Activated CD4-positive, alpha-beta T cell treated with anti-CD3 and anti-CD28 coated beads for 36 hours (primary cell): ENCODE measurements around the gene HNRNPK. TPM values are rescaled to one million over a fixed set of nuclear protein-coding genes. Genes with fewer than 3 reads are reported as not detected.
"Not testable (repeated sequence)": the region's sequence is repeated elsewhere in the genome, so short reads cannot be mapped to it uniquely, and the experiment has no call there.

Experiments used
- ATAC-seq: fragments of 200-7000 bp; cut with Tn5 transposase; one replicate; pipeline ENCODE4 v1.10.0; 2021; ENCODE audit warnings: mild to moderate bottlenecking, moderate library complexity
- CTCF ChIA-PET: fragments of 350-600 bp; sonication (Branson Sonifier 250); formaldehyde crosslinking; loops from one replicate; lab custom pipeline; 2021; ENCODE audit warnings: antibody characterized with exemption; lab: Charles Lee
- POLR2A ChIA-PET: fragments of 350-600 bp; sonication (Branson Sonifier 250); formaldehyde crosslinking; loops from one replicate; lab custom pipeline; 2021; ENCODE audit warnings: antibody characterized with exemption, inconsistent platforms; lab: Charles Lee
- DNase-seq: peaks from one replicate; pipeline ENCODE4 v3.0.0-alpha.2; 2020
- H3K27ac Mint-ChIP-seq: one replicate; pipeline ENCODE4 v1.8.0; 2021; ENCODE audit warnings: mixed read lengths
- H3K27me3 Mint-ChIP-seq: one replicate; pipeline ENCODE4 v1.8.0; 2021; ENCODE audit warnings: mixed read lengths
- H3K36me3 Mint-ChIP-seq: one replicate; pipeline ENCODE4 v1.8.0; 2021; ENCODE audit warnings: low read depth, mixed read lengths
- H3K4me1 Mint-ChIP-seq: one replicate; pipeline ENCODE4 v1.8.0; 2021; ENCODE audit warnings: mixed read lengths
- H3K4me3 Mint-ChIP-seq: one replicate; pipeline ENCODE4 v1.8.0; 2021; ENCODE audit warnings: mild to moderate bottlenecking, moderate library complexity, mixed read lengths
- H3K9me3 Mint-ChIP-seq: one replicate; pipeline ENCODE4 v1.8.0; 2021; ENCODE audit warnings: low read depth, mixed read lengths
- intact Hi-C, 2 experiments: fragments of 100-400 bp; cut with DNase I in 1 of 2; cut with micrococcal nuclease in 1 of 2; formaldehyde crosslinking; loops; one replicate each; pipeline versions ENCODE4 v1.14.2 to v1.15.1; 2022 to 2024; cut with DNase I, micrococcal nuclease
- total RNA-seq, 2 experiments: library from RNA; stranded (reverse); gene quantifications; one replicate each; pipeline ENCODE4 v1.2.3, GENCODE V29; 2021

The HNRNPK gene
- total RNA-seq, 2 experiments from 2014 or later = 848 to 1,029 TPM

DNA sequence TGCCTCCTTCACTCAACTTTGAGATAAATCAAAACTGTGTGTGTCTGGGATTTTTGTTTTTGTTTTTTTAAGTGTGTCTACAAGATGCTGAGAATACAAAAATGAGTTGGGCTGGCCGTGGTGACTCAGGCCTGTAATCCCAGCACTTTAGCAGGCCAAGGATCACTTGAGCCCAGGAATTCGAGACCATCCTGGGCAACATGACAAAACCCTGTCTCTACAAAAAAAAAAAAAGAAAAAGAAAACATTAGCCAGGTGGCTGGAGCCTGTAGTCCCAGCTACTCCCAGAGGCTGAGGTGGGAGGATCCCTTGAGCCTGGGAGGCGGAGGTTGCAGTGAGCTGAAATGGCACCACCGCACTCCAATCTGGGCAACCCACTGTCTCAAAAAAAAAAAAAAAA lies 21.0 kb downstream of the HNRNPK start:
- no peaks in the 10 kb centered on the region for H3K9me3 Mint-ChIP-seq
- peaks cover 19% of the 10 kb centered on the region for H3K36me3 Mint-ChIP-seq
- ChIA-PET POLR2A (interaction anchor here (0.7 to 1.0 kb wide), 2 partner anchors 13 to 21 kb away, joined by 3 to 4 read pairs; partner anchors contain the start of gene HNRNPK), CTCF (no interaction called here)
- no peaks in the 10 kb centered on the region for H3K27me3 Mint-ChIP-seq
- ATAC-seq (no peak), DNase-seq (no peak)
- H3K27ac Mint-ChIP-seq = no peak overlapping the region
- H3K4me1 Mint-ChIP-seq = peaks cover 20% of the 10 kb centered on the region
- H3K4me3 Mint-ChIP-seq = no peak overlapping the region
- intact Hi-C loops = no loop called here

DNA sequence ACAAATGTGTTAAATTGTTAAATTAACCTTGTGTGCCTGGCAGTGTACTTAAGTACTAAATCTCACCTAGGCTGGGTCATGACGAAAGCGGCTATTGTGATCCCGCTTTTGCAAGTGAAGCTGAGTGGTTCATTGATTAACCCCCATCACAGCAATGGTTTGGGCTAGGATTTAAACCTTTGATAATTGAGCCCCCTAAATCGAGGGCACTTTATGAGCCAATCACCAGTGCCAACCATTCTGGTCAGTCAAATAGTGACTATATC lies 22.8 kb downstream of the HNRNPK start:
- H3K27ac Mint-ChIP-seq = peak overlapping the region; percentile 97
- peak overlapping the region; percentile 96 for H3K4me3 Mint-ChIP-seq
- H3K36me3 Mint-ChIP-seq = peaks cover 27% of the 10 kb centered on the region
- no peak for ATAC-seq
- intact Hi-C loops = loop anchor here in 1 of 2 experiments (2.0 kb wide), 1 partner anchor 24 kb away; the partner anchor contains the start of genes HNRNPK and RMI1
- H3K9me3 Mint-ChIP-seq = no peaks in the 10 kb centered on the region
- peaks cover 20% of the 10 kb centered on the region for H3K4me1 Mint-ChIP-seq
- no peak for DNase-seq
- CTCF ChIA-PET = interaction anchor here (1.2 kb wide), 1 partner anchor 14 kb away, joined by 5 read pairs; no protein-coding TSS in a partner anchor
- POLR2A ChIA-PET = interaction anchor here (1.3 kb wide), 1 partner anchor 23 kb away, joined by 3 read pairs; the partner anchor contains the start of genes HNRNPK and RMI1
- no peaks in the 10 kb centered on the region for H3K27me3 Mint-ChIP-seq

DNA sequence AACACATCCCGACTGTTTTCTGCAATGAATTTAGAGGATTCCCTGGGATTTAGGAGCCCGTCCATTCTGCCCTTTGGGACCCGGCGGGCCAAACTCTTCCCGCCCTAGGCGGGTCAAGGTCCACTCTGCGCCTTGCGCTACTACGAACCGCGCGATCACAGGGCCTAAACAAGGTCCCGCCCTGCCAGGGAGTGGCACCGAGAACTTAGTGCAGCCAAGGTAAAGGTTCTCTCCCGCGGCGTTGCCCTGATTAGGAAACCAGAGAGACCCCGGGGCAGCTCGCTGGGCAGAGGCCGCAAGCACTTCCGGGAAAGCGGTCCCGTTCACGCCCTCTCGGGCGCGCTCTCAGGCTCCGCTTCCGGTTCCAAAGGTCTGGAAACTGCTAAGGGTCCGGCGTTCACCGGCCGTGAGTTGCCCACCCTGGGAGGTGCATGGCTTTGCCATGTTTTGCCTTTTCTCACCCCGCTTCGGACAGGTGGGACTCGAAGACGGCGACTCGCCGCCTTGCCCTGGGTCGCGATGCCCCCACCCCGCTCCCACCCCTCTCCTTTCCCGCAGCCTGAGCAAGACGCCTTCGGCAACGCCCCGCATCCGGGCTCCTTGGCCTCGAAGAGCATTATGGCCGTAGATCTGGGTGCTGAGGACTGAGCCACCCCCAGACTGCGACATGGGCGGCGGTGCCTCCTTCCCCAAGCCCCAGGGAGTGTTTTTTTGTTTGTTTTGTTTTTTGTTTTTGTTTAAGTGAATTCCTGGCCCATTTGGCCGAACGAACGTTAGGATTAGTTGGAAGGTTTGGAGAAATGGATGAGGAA lies 23.4 kb downstream of the HNRNPK start:
- Mint-ChIP-seq H3K27me3 (no peaks in the 10 kb centered on the region), H3K27ac (peak overlapping the region; percentile 97), H3K4me1 (peaks cover 20% of the 10 kb centered on the region), H3K4me3 (peak overlapping the region; percentile 96), H3K9me3 (no peaks in the 10 kb centered on the region), H3K36me3 (peaks cover 27% of the 10 kb centered on the region)
- ChIA-PET CTCF (no interaction called here), POLR2A (interaction anchor here (1.0 to 1.3 kb wide), 3 partner anchors 8 to 339 kb away, joined by 3 to 7 read pairs (median 4); partner anchors contain the start of genes HNRNPK and RMI1)
- intact Hi-C loops = loop anchor here (1.0 to 2.0 kb wide), 3 partner anchors 23 to 35 kb away; partner anchors contain the start of genes HNRNPK (in 1 of the 2), KIF27 (in 1 of the 2) and RMI1 (in 1 of the 2)
- ATAC-seq (peak; percentile 80), DNase-seq (peak; percentile 81)

- peak; percentile 57 for ATAC-seq
- H3K4me1 Mint-ChIP-seq = peaks cover 20% of the 10 kb centered on the region
- ChIA-PET CTCF (no interaction called here), POLR2A (interaction anchor here (1.0 to 1.3 kb wide), 3 partner anchors 9 to 340 kb away, joined by 3 to 7 read pairs (median 4); partner anchors contain the start of genes HNRNPK and RMI1)
- H3K36me3 Mint-ChIP-seq = peaks cover 28% of the 10 kb centered on the region
- H3K4me3 Mint-ChIP-seq = peak overlapping the region; percentile 96
- no peaks in the 10 kb centered on the region for H3K27me3 Mint-ChIP-seq
- intact Hi-C loops = loop anchor here (1.0 to 2.0 kb wide), 3 partner anchors 23 to 35 kb away; partner anchors contain the start of genes HNRNPK (in 1 of the 2), KIF27 (in 1 of the 2) and RMI1 (in 1 of the 2)
- H3K9me3 Mint-ChIP-seq = no peaks in the 10 kb centered on the region
- peak overlapping the region; percentile 97 for H3K27ac Mint-ChIP-seq
- peak; percentile 57 for DNase-seq
These were observed 24.0 kb downstream of the HNRNPK start for GRCh38 chr9:83956086-83956435.

- H3K4me1 Mint-ChIP-seq, H3K27me3 Mint-ChIP-seq, intact Hi-C loops, ATAC-seq, H3K9me3 Mint-ChIP-seq, H3K27ac Mint-ChIP-seq, CTCF ChIA-PET, DNase-seq, H3K4me3 Mint-ChIP-seq, POLR2A ChIA-PET: not testable (repeated sequence)
- H3K36me3 Mint-ChIP-seq = peaks cover 26% of the 10 kb centered on the region
These were observed 31.9 kb downstream of the HNRNPK start for GRCh38 chr9:83948096-83948495.

GRCh38 chr9:83940590-83941303 lies 39.3 kb downstream of the HNRNPK start:
- CTCF ChIA-PET = interaction anchor here (0.6 to 1.8 kb wide), 3 partner anchors 17 to 342 kb away, joined by 3 to 5 read pairs (median 3); no protein-coding TSS in a partner anchor
- ATAC-seq = no peak
- Mint-ChIP-seq H3K4me3 (no peak overlapping the region), H3K27ac (no peak overlapping the region), H3K9me3 (no peaks in the 10 kb centered on the region), H3K27me3 (no peaks in the 10 kb centered on the region), H3K4me1 (no peaks in the 10 kb centered on the region), H3K36me3 (peaks cover 33% of the 10 kb centered on the region)
- no peak for DNase-seq
- POLR2A ChIA-PET = no interaction called here
- intact Hi-C loops = no loop called here

GRCh38 chr9:83937861-83938455 lies 42.1 kb downstream of the HNRNPK start:
- Mint-ChIP-seq H3K27ac (no peak overlapping the region), H3K9me3 (no peaks in the 10 kb centered on the region), H3K4me3 (no peak overlapping the region), H3K36me3 (peaks cover 22% of the 10 kb centered on the region), H3K27me3 (no peaks in the 10 kb centered on the region), H3K4me1 (no peaks in the 10 kb centered on the region)
- CTCF ChIA-PET = interaction anchor here (0.8 to 2.2 kb wide), 10 partner anchors 8 to 378 kb away, joined by 3 to 17 read pairs (median 5); no protein-coding TSS in a partner anchor
- intact Hi-C loops = loop anchor here (1.0 kb wide), 3 partner anchors 235 to 377 kb away; no protein-coding TSS in a partner anchor
- POLR2A ChIA-PET = no interaction called here
- peak; percentile 63 for ATAC-seq
- peak; percentile 23 for DNase-seq

GRCh38 chr9:83936523-83936922 lies 43.5 kb downstream of the HNRNPK start:
- ChIA-PET CTCF (interaction anchor here (0.7 to 2.2 kb wide), 4 partner anchors 14 to 324 kb away, joined by 3 to 17 read pairs (median 5); no protein-coding TSS in a partner anchor), POLR2A (no interaction called here)
- H3K27ac Mint-ChIP-seq = no peak overlapping the region
- H3K9me3 Mint-ChIP-seq = no peaks in the 10 kb centered on the region
- ATAC-seq (no peak), DNase-seq (no peak)
- H3K36me3 Mint-ChIP-seq = peaks cover 16% of the 10 kb centered on the region
- H3K4me3 Mint-ChIP-seq = no peak overlapping the region
- peaks cover 7% of the 10 kb centered on the region for H3K4me1 Mint-ChIP-seq
- intact Hi-C loops = no loop called here
- H3K27me3 Mint-ChIP-seq = no peaks in the 10 kb centered on the region

GRCh38 chr9:83935276-83935935 lies 44.6 kb downstream of the HNRNPK start:
- Mint-ChIP-seq H3K27me3 (no peaks in the 10 kb centered on the region), H3K27ac (no peak overlapping the region), H3K36me3 (peaks cover 9% of the 10 kb centered on the region), H3K9me3 (no peaks in the 10 kb centered on the region), H3K4me1 (peaks cover 12% of the 10 kb centered on the region), H3K4me3 (no peak overlapping the region)
- no peak for DNase-seq
- ChIA-PET CTCF (interaction anchor here (0.5 kb wide), 1 partner anchor 1350 kb away, joined by 3 read pairs; no protein-coding TSS in a partner anchor), POLR2A (no interaction called here)
- intact Hi-C loops = no loop called here
- no peak for ATAC-seq

GRCh38 chr9:83934569-83935275 lies 45.3 kb downstream of the HNRNPK start:
- ChIA-PET CTCF (interaction anchor here (0.5 kb wide), 1 partner anchor 1351 kb away, joined by 3 read pairs; no protein-coding TSS in a partner anchor), POLR2A (no interaction called here)
- intact Hi-C loops = no loop called here
- ATAC-seq = no peak
- Mint-ChIP-seq H3K27me3 (no peaks in the 10 kb centered on the region), H3K36me3 (peaks cover 8% of the 10 kb centered on the region), H3K4me3 (no peak overlapping the region), H3K27ac (no peak overlapping the region), H3K4me1 (peaks cover 12% of the 10 kb centered on the region), H3K9me3 (no peaks in the 10 kb centered on the region)
- no peak for DNase-seq
